GOT3 (cell line): Measurements from ENCODE around the gene MAGI2.
"Not testable (repeated sequence)": the region's sequence is repeated elsewhere in the genome, so short reads cannot be mapped to it uniquely, and the experiment has no call there.

Experiments used
- DNase-seq: peaks from one replicate; lab custom pipeline; 2025; ENCODE audit warnings: mixed read lengths; lab: John Stamatoyannopoulos, UW

MAGI2 gene

GRCh38 chr7:79051915-79052314 lies 401.6 kb downstream of the MAGI2 start:
- DNase-seq: no peak

- no peak for DNase-seq
Observed at GRCh38 chr7:79050603-79051002, 402.9 kb downstream of the MAGI2 start.

- no peak for DNase-seq
Observed at GRCh38 chr7:79046061-79046460, 407.4 kb downstream of the MAGI2 start.

GRCh38 chr7:79037001-79037400 lies 416.5 kb downstream of the MAGI2 start:
- no peak for DNase-seq

- DNase-seq: no peak
Observed at GRCh38 chr7:79036356-79036755, 417.1 kb downstream of the MAGI2 start.

GRCh38 chr7:79035858-79036257 lies 417.6 kb downstream of the MAGI2 start:
- no peak for DNase-seq

GRCh38 chr7:79034730-79035129 lies 418.7 kb downstream of the MAGI2 start:
- no peak for DNase-seq

GRCh38 chr7:79019711-79020110 lies 433.8 kb downstream of the MAGI2 start:
- DNase-seq: not testable (repeated sequence)

GRCh38 chr7:79011921-79012320 lies 441.5 kb downstream of the MAGI2 start:
- no peak for DNase-seq

GRCh38 chr7:79009647-79010046 lies 443.8 kb downstream of the MAGI2 start:
- DNase-seq: no peak

GRCh38 chr7:79008786-79009185 lies 444.7 kb downstream of the MAGI2 start:
- no peak for DNase-seq

GRCh38 chr7:78996013-78996412 lies 457.5 kb downstream of the MAGI2 start:
- DNase-seq: no peak

GRCh38 chr7:78993341-78993740 lies 460.1 kb downstream of the MAGI2 start:
- no peak for DNase-seq

- DNase-seq: no peak
Observed at GRCh38 chr7:78985509-78985908, 468.0 kb downstream of the MAGI2 start.

- DNase-seq: no peak
Observed at GRCh38 chr7:78983483-78983882, 470.0 kb downstream of the MAGI2 start.

GRCh38 chr7:78970440-78970916 lies 483.0 kb downstream of the MAGI2 start:
- DNase-seq: no peak

- no peak for DNase-seq
Observed at GRCh38 chr7:78968951-78969350, 484.5 kb downstream of the MAGI2 start.

GRCh38 chr7:78967561-78967960 lies 485.9 kb downstream of the MAGI2 start:
- DNase-seq: not testable (repeated sequence)

GRCh38 chr7:78967046-78967445 lies 486.4 kb downstream of the MAGI2 start:
- DNase-seq: no peak

- DNase-seq: no peak
Observed at GRCh38 chr7:78959477-78959876, 494.0 kb downstream of the MAGI2 start.

GRCh38 chr7:78955329-78955728 lies 498.1 kb downstream of the MAGI2 start:
- no peak for DNase-seq

GRCh38 chr7:78953726-78954363 lies 499.6 kb downstream of the MAGI2 start:
- no peak for DNase-seq

- no peak for DNase-seq
Observed at GRCh38 chr7:78953090-78953489, 500.4 kb downstream of the MAGI2 start.

GRCh38 chr7:78939669-78940068 lies 513.8 kb downstream of the MAGI2 start:
- no peak for DNase-seq
